K562 (cell line): Measurements from ENCODE around the gene WASF2. TPM values are rescaled to one million over a fixed set of nuclear protein-coding genes. Genes with fewer than 3 reads are reported as not detected.

ENCODE experiments used
- CEBPB ChIP-seq: fragments of 450-650 bp; IDR thresholded peaks from 2 replicates; pipeline ENCODE4 v1.6.1; 2016; ENCODE audit warnings: missing genetic modification characterization, missing compliant biosample characterization
- CHCHD3 ChIP-seq: fragments of 250-450 bp; sonication (Bioruptor Pico); IDR thresholded peaks from 2 replicates; pipeline ENCODE4 v2.1.2; 2022; ENCODE audit warnings: mild to moderate bottlenecking
- ELF4 ChIP-seq: fragments of 450-650 bp; formaldehyde crosslinking; IDR thresholded peaks from 2 replicates; pipeline ENCODE4 v1.4.0; 2022; ENCODE audit warnings: missing genetic modification characterization
- ETV5 ChIP-seq: sonication (generic); formaldehyde crosslinking; IDR thresholded peaks from 2 replicates; pipeline ENCODE4 v1.4.0; 2020; ENCODE audit warnings: low read depth, mild to moderate bottlenecking, missing genetic modification reagents
- HMGN3 ChIP-seq: IDR thresholded peaks from 2 replicates; pipeline ENCODE4 v1.6.1; 2011; ENCODE audit warnings: borderline replicate concordance, low read depth, mild to moderate bottlenecking, mixed read lengths, low read length; ENCODE audit not compliant: insufficient read length; ENCODE audit errors: extremely low read depth
- HNRNPLL ChIP-seq: fragments of 200-400 bp; formaldehyde crosslinking; IDR thresholded peaks from 2 replicates; pipeline ENCODE4 v1.6.1; 2017; ENCODE audit warnings: low read length, low read depth, mild to moderate bottlenecking; ENCODE audit not compliant: poor library complexity, severe bottlenecking
- SAP30 ChIP-seq: fragments of 200-600 bp; sonication (generic); IDR thresholded peaks from 2 replicates; pipeline ENCODE4 v1.6.1; 2012; ENCODE audit warnings: borderline replicate concordance, low read depth, mild to moderate bottlenecking, moderate library complexity, low read length, control low read depth, inconsistent platforms; ENCODE audit not compliant: insufficient read depth, poor library complexity, severe bottlenecking
- SIN3B ChIP-seq: fragments of 450-650 bp; IDR thresholded peaks from 2 replicates; pipeline ENCODE4 v1.6.1; 2017; ENCODE audit warnings: low read depth, mild to moderate bottlenecking, moderate library complexity
- SMARCE1 ChIP-seq: fragments of 450-650 bp; IDR thresholded peaks from 2 replicates; pipeline ENCODE4 v1.7.1; 2016; ENCODE audit warnings: mild to moderate bottlenecking
- TAF9B ChIP-seq: fragments of 450-650 bp; IDR thresholded peaks from 2 replicates; pipeline ENCODE4 v1.6.1; 2018; ENCODE audit warnings: mild to moderate bottlenecking; ENCODE audit not compliant: partially characterized antibody
- TBP ChIP-seq: optimal IDR thresholded peaks from 2 replicates; pipeline ENCODE3; 2011; ENCODE audit warnings: low read depth, low read length, improper control_type of control experiment
- TCF7L2 ChIP-seq: fragments of 150-350 bp; IDR thresholded peaks from 2 replicates; pipeline ENCODE4 v1.6.1; 2016; ENCODE audit warnings: low read depth, mild to moderate bottlenecking, low read length, moderate library complexity
- TEAD1 ChIP-seq, 2 experiments: fragments of 450-650 bp in 1 of 2; sonication (generic) in 1 of 2; formaldehyde crosslinking; IDR thresholded peaks; 2 replicates each; pipeline versions ENCODE4 v1.4.0 to v1.8.0; 2020 to 2022; ENCODE audit warnings: mild to moderate bottlenecking in 2 of 2, missing genetic modification reagents in 1 of 2
- ZBTB7A ChIP-seq: IDR thresholded peaks from 2 replicates; pipeline ENCODE4 v1.6.1; 2011; ENCODE audit warnings: low read depth, mild to moderate bottlenecking, low read length, moderate library complexity, borderline replicate concordance; ENCODE audit not compliant: control insufficient read depth
- polyA plus RNA-seq, 8 experiments: library from polyadenylated mRNA; depleted of rRNA in 4 of 8; stranded (reverse) in 5 of 8; unstranded in 3 of 8; fragments of >200 nt; fragmentation: Nextera tagmentation in 2 of 8; fragmentation: Illumina TruSeq in 1 of 8; extraction: Ambion mirVana in 2 of 8; extraction: Trizol in 1 of 8; gene quantifications; 2 replicates each; pipeline versions ENCODE4 v1.2.1 to v1.2.3, GENCODE V29; 2011 to 2014; ENCODE audit warnings: inconsistent platforms in 1 of 8, missing spikeins in 1 of 8
- total RNA-seq, 7 experiments: library from RNA; depleted of rRNA in 6 of 7; stranded (reverse); fragments of >200 nt in 6 of 7; fragmentation: Illumina TruSeq in 2 of 7; extraction: Trizol in 2 of 7; gene quantifications; 2 replicates each; pipeline versions ENCODE4 v1.2.1 to v1.2.3, GENCODE V29; 2011 to 2021; ENCODE audit warnings: low replicate concordance in 1 of 7
- TF ChIP-seq, protein P1 (sequence below): fragments of 450-650 bp; IDR thresholded peaks from 2 replicates; pipeline ENCODE4 v1.6.1; 2016; ENCODE audit warnings: antibody characterized with exemption
- TF ChIP-seq, protein P2 (sequence below): sonication (generic); formaldehyde crosslinking; IDR thresholded peaks from 2 replicates; pipeline ENCODE4 v1.8.1; 2023; ENCODE audit warnings: mild to moderate bottlenecking, missing genetic modification reagents
- TF ChIP-seq, protein P3 (sequence below): IDR thresholded peaks from 2 replicates; pipeline ENCODE4 v1.6.1; 2011; ENCODE audit not compliant: insufficient read length; ENCODE audit errors: extremely low read depth
- TF ChIP-seq, protein P4 (sequence below): fragments of 450-650 bp; IDR thresholded peaks from 2 replicates; pipeline ENCODE4 v1.6.1; 2016
- TF ChIP-seq, protein P5 (sequence below): sonication (generic); formaldehyde crosslinking; IDR thresholded peaks from 2 replicates; pipeline ENCODE4 v1.8.1; 2023; ENCODE audit warnings: mild to moderate bottlenecking, missing genetic modification reagents

WASF2 gene
- total and polyA plus RNA-seq, 9 of the 15 experiments (the other 6 are each of a cell fraction or from before 2014, with no cell fraction given) = 8.2 to 163 (median 31.2) TPM

DNA sequence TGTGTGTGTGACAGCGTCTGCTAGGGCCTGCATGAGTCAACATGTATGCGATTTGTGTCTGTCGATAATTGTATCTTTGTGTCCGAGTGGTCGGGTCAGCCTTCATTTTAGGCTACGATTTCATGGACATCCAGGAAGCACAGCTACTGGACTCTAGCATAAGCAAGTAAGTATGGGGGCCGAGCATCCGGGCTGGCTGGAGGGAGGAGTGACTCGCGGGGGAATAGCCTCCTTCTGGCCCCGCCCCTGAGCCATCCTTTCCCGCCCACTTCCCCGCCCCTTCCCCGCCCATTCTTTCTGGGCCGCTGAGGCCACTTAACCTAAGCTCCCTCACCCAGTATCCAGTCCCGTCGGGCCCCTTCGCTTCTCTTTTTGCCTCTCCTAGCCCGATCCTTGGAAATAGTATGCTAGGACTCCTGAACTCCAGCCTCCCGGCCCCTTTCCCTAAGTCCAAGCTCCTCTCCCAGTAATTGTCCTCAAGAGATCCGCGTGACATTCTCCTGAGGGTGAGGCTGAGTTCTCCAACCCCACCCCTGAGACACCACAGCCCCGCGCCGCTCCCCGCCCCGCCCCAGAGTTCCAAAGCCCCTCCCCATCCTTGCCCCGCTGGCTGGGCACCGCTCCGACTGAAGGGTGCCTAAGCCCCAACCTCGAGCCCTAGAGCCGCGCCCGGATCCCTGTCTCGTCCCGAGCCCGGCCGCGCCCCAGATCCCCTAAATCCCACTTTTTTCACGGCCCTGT lies 124.4 kb downstream of the WASF2 start (continued):
- TF ChIP-seq, protein P1, sequence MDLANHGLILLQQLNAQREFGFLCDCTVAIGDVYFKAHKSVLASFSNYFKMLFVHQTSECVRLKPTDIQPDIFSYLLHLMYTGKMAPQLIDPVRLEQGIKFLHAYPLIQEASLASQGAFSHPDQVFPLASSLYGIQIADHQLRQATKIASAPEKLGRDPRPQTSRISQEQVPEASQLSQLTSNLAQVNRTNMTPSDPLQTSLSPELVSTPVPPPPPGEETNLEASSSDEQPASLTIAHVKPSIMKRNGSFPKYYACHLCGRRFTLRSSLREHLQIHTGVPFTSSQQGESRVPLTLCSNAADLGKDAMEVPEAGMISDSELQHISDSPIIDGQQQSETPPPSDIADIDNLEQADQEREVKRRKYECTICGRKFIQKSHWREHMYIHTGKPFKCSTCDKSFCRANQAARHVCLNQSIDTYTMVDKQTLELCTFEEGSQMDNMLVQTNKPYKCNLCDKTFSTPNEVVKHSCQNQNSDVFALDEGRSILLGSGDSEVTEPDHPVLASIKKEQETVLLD = 0 out of 2 replicates have a peak, but pooled peaks have one; percentile 10
- TF ChIP-seq SAP30 = peak; percentile 35
- TF ChIP-seq SIN3B = no peak
- TF ChIP-seq ZBTB7A = peak; percentile 42
- peak in 1 of 2 experiments; percentile 19; a peak in 2 of 4 replicates for TF ChIP-seq TEAD1 (CRISPR knock-in tag; IDR thresholded peaks at IDR 0.05)
- TF ChIP-seq, protein P2, sequence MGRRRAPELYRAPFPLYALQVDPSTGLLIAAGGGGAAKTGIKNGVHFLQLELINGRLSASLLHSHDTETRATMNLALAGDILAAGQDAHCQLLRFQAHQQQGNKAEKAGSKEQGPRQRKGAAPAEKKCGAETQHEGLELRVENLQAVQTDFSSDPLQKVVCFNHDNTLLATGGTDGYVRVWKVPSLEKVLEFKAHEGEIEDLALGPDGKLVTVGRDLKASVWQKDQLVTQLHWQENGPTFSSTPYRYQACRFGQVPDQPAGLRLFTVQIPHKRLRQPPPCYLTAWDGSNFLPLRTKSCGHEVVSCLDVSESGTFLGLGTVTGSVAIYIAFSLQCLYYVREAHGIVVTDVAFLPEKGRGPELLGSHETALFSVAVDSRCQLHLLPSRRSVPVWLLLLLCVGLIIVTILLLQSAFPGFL (CRISPR knock-in tag) = no peak
- TF ChIP-seq TAF9B = no peak
- no peak for TF ChIP-seq TCF7L2
- TF ChIP-seq, protein P3, sequence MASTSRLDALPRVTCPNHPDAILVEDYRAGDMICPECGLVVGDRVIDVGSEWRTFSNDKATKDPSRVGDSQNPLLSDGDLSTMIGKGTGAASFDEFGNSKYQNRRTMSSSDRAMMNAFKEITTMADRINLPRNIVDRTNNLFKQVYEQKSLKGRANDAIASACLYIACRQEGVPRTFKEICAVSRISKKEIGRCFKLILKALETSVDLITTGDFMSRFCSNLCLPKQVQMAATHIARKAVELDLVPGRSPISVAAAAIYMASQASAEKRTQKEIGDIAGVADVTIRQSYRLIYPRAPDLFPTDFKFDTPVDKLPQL = no peak
- TF ChIP-seq CHCHD3 = no peak
- TF ChIP-seq HMGN3 = peak; percentile 6
- peak; percentile 62 for TF ChIP-seq TBP
- TF ChIP-seq, protein P4, sequence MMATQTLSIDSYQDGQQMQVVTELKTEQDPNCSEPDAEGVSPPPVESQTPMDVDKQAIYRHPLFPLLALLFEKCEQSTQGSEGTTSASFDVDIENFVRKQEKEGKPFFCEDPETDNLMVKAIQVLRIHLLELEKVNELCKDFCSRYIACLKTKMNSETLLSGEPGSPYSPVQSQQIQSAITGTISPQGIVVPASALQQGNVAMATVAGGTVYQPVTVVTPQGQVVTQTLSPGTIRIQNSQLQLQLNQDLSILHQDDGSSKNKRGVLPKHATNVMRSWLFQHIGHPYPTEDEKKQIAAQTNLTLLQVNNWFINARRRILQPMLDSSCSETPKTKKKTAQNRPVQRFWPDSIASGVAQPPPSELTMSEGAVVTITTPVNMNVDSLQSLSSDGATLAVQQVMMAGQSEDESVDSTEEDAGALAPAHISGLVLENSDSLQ = peak; percentile 13; the same call in 1 of the 2 replicates
- TF ChIP-seq SMARCE1 = 0 out of 2 replicates have a peak, but pooled peaks have one; percentile 19
- TF ChIP-seq CEBPB = peak; percentile 48; the same call in 1 of the 2 replicates
- 0 out of 2 replicates have a peak, but pooled peaks have one; percentile 4 for TF ChIP-seq ELF4
- TF ChIP-seq HNRNPLL = no peak
- peak; percentile 80; the same call in 1 of the 2 replicates for TF ChIP-seq ETV5
- TF ChIP-seq, protein P5, sequence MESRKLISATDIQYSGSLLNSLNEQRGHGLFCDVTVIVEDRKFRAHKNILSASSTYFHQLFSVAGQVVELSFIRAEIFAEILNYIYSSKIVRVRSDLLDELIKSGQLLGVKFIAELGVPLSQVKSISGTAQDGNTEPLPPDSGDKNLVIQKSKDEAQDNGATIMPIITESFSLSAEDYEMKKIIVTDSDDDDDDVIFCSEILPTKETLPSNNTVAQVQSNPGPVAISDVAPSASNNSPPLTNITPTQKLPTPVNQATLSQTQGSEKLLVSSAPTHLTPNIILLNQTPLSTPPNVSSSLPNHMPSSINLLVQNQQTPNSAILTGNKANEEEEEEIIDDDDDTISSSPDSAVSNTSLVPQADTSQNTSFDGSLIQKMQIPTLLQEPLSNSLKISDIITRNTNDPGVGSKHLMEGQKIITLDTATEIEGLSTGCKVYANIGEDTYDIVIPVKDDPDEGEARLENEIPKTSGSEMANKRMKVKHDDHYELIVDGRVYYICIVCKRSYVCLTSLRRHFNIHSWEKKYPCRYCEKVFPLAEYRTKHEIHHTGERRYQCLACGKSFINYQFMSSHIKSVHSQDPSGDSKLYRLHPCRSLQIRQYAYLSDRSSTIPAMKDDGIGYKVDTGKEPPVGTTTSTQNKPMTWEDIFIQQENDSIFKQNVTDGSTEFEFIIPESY = no peak
- TF ChIP-seq, all 486 proteins: peak for 53
